NCI-H146 (cell line): ENCODE measurements around the gene EHD2.
"Not testable (repeated sequence)": the region's sequence is repeated elsewhere in the genome, so short reads cannot be mapped to it uniquely, and the experiment has no call there.

Source experiments
- DNase-seq: peaks from one replicate; lab custom pipeline; 2025; lab: John Stamatoyannopoulos, UW

EHD2 gene, protein sequence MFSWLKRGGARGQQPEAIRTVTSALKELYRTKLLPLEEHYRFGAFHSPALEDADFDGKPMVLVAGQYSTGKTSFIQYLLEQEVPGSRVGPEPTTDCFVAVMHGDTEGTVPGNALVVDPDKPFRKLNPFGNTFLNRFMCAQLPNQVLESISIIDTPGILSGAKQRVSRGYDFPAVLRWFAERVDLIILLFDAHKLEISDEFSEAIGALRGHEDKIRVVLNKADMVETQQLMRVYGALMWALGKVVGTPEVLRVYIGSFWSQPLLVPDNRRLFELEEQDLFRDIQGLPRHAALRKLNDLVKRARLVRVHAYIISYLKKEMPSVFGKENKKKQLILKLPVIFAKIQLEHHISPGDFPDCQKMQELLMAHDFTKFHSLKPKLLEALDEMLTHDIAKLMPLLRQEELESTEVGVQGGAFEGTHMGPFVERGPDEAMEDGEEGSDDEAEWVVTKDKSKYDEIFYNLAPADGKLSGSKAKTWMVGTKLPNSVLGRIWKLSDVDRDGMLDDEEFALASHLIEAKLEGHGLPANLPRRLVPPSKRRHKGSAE

DNA sequence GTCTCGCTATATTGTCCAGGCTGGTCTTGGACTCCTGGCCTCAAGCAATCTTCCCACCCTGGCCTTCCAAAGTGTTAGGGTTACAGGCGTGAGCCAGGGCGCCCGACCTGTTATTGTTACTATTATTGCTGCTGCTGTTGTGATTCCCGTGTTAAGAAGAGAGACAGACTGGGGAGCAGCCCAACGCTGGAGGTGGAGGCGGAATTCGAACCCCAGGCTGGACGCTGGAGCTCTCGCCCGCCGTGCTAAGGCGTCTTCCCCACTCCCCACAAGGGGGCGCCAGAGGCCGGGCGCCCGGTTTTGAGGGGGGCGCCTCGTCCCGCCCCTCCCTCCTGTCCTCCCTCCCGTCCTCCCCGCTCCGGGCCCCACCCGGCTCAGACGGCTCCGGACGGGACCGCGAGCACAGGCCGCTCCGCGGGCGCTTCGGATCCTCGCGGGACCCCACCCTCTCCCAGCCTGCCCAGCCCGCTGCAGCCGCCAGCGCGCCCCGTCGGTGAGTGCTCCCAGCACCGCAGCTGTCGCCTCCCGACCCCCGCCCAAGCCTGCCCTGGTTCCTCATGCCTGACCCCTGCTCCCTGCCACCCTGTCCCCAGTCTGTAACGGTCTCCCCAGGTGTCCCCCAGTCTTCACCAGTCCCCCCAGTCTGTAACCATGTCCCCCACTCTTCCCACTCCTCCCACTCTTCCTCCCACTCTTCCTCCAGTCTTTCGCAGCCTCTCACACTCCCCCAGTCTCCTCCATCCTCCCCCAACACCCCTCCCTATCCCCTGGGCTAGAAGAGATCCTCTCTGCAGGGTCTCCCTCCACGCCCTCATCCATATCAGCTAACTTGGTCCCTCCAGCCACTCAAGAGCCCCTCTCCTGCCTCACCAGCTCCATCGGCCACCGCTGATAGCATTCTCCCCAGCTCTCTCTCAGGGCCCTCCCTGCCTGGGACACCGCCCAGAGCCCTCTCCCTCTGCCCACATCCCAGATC is at the start of gene EHD2:
Gene EHD2, plus strand, starts transcription at position 377 of the 976 bp plus-strand sequence. CDS start 3,191 bp downstream, outside the sequence.
- peak; percentile 18 for DNase-seq

DNA sequence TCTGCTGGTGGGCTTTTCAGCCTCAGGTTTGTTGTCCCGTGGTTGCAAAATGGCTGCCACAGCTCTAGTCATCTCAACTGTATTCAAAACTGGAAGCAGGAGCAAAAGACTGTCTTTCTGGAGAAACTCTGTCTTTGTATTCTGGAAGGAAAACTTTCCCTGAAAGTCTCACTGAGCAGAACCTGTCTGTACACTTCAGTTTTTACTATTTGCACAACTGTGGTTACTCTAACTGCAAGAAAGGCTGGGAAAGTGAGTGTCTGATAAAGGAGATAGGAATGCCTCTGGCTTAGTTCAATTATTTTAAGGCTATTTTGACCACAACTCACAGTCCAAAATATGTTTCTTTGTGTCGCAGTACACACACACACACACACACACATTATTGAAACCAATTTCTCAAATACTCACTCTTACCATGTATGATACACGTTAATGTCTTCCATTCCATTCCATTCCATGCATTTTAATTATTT is 49.7 kb upstream of the EHD2 start:
- DNase-seq = no peak

DNA sequence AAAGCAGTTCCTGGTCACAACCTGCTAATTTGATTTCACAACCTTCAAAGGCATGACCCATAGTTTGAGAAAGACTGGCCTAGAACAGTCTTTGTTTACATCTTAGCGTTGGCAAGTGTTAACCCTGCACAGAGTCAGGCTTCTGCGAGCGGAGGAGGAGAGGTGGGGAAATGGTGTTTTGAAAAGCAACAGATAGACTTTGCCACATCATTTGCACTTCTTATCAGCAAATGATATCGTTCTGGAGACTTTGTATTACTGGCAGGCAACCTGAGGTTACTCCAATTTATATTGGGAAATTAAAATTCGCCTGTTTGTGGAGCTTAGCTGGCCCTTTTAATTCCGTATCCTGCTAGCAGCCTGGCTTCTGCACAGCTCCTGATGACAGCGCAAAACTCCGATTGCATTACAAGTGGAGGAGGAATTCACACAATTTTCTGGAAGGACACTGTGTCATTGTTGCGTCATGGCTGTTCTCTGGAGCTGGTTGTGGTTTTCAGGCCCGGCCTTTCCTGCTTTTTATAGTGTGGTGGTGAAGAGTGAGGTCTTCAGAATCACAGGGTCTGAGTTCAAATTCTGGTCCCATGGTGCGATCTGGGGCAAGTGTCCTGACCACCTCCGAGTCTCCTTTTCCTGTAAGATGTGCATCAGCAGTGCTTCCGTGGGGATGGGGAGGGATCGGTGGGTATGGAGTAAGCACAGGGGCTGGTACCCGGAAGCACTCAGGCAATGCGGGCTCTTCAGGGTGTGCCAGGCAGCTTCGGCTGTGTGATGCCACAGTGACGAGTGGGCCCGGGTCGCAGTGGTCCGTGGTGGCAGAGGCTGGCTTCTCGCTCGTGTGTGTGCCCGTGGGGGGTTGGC is 49.1 kb upstream of the EHD2 start:
- no peak for DNase-seq

DNA sequence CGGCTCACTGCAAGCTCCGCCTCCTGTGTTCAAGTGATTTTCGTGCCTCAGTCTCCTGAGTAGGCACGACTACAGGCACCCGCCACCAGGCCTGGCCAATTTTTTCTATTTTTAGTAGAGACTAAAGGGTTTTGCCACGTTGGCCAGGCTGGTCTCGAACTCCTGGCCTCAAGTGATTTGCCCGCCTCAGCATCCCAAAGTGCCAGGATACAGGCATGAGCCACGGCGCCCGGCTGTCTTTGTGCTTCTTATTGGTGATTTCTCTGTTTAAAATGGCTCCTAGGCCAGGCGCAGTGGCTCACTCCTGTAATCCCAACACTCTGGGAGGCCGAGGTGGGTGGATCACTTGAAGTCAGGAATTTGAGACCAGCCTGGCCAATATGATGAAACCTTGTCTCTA is 44.7 kb upstream of the EHD2 start:
- not testable (repeated sequence) for DNase-seq

DNA sequence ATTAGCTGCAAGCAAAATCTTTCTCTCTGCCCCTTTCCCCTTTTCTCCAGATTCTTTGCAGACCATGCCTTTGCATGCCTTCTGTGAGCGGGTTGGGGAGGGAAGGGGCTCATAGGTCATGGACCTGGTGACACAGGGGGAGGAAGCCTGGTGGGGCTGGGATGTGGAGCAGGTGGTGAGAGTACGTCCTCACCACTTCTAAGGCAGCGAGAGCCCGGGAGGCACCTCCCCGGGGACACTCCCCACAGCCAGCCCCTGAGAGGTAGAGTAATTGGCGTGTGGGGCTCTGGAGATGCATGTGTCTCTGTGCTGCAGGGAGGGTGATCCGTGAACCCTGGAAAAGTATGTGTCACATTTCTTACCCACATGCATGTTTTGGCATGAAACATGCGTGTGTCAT is 42.5 kb upstream of the EHD2 start:
- DNase-seq = no peak

DNA sequence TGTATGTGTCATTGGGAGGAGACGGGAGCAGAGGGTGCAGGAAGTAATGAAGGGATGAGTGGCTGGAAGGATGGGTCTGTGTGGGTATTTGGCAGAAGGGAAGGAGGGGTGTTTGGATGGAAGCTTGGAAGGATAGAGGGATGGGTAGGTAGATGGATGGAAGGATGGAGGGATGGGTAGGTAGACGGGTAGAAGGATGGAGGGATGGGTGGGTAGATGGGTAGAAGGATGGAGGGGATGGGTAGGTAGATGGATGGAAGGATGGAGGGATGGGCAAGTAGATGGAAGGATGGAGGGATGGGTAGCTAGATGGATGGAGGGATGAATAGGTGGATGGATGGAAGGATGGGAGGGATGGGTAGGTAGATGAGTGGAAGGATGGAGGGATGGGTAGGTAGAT is 41.7 kb upstream of the EHD2 start:
- no peak for DNase-seq

DNA sequence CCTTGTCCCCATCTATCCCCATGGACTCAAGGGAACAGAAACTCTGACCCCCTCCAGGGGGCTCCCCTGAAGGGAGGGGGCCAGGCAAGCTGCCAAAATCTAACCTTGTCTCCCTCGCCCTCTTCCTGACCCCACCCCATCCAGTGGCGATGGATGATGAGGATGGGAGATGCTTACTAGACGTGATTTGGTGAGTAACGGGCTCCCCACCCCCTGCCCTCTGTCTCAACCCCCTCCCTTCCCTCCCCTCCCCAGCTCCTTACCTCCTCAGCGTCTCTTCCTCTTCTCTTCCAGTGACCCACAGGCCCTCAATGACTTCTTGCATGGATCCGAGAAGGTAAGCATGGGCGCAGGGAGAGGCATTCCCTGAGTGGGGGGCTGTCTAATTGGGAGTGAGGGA is 39.8 kb upstream of the EHD2 start:
- DNase-seq = no peak

DNA sequence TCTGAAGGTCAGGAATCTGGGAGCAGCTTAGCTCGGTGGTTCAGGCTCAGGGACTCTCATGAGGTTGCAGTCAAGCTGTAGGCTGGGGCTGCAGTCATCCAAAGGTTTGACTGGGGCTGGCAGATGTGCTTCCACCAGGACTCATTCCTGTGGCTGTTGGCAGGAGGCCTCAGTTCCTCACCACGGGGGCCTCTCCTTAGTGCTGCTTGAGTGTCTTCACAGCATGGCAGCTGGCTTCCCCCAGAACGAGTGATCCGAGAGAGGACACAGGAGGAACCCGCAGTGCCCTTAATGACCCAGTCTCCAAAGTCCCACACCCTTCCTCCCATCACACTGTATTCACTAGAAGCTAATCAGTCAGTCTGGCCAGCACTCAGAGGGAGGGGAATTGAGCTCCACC is 38.7 kb upstream of the EHD2 start:
- no peak for DNase-seq

DNA sequence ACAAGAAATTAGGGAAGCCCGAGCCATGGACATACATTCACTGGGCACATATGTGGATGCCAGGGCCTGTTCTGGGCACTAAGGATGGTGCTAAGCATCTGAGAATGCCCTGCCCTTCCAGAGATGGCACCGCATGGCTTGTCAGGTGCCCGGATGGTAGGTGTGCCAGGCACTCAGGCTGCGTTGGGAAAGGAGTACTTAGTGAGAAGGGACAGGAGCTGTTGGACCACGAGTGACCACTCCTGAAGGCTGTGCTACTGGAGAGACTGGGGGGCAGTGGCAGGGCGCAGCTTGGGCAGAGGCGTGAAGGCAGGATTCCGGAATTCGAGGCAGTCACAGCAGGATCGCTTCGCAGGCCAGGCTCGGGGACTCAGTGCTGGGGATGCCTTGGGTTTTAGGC is 38.0 kb upstream of the EHD2 start:
- no peak for DNase-seq

DNA sequence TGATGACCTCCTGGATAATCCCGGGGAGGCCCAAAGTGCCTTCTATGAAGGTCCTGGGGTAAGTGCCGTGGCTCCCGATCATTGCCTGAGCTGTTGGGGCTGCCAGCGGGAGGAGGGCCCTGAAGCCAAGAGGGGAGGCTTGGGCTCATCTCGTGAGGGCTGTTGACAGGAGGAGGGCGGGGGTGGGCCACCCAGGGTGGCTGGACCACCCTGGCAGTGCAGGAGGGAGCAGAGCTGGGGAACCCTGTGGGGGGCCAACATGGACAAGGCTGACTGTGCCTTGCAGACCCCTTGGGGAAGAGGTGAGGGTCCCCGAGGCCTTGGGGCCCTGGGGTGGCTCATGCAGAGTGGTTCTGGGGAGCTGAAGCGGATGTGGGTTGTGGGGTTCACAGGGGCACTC is 37.4 kb upstream of the EHD2 start:
- no peak for DNase-seq

DNA sequence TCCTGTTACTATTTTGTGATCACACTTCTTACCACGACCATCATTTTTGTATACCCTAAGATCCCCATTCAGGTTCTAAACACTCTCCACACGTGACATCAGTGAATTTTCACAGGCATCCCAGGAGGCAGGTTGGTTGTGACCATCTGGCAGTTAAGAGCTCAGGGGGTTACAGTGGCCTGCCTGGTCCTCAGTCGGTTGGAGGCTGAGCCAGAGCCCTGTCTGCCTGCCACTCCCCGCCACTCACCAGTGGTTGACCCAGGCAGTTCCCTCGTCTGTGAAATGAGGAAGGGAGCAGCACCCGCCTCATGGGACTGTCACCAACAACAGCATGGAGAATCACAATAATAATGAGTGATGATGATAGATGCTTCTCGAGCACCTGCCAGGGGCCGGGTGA is 36.4 kb upstream of the EHD2 start:
- DNase-seq = no peak

DNA sequence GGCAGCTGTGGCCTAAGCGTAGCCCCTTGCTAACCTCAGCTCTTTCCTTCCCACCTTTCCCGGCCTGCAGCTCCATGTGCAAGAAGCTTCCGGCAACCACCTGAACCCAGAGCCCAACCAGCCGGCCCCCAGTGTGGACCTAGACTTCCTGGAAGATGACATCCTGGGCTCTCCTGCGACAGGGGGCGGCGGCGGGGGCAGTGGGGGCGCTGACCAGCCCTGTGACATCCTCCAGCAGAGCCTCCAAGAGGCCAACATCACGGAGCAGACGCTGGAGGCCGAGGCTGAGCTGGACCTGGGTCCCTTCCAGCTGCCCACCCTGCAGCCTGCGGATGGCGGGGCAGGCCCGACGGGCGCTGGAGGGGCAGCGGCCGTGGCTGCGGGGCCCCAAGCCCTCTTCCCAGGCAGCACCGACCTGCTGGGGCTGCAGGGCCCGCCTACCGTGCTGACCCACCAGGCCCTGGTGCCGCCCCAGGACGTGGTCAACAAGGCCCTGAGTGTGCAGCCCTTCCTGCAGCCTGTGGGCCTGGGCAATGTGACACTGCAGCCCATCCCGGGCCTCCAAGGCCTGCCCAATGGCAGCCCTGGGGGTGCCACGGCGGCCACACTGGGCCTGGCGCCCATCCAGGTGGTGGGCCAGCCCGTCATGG is 33.8 kb upstream of the EHD2 start:
- no peak for DNase-seq

DNA sequence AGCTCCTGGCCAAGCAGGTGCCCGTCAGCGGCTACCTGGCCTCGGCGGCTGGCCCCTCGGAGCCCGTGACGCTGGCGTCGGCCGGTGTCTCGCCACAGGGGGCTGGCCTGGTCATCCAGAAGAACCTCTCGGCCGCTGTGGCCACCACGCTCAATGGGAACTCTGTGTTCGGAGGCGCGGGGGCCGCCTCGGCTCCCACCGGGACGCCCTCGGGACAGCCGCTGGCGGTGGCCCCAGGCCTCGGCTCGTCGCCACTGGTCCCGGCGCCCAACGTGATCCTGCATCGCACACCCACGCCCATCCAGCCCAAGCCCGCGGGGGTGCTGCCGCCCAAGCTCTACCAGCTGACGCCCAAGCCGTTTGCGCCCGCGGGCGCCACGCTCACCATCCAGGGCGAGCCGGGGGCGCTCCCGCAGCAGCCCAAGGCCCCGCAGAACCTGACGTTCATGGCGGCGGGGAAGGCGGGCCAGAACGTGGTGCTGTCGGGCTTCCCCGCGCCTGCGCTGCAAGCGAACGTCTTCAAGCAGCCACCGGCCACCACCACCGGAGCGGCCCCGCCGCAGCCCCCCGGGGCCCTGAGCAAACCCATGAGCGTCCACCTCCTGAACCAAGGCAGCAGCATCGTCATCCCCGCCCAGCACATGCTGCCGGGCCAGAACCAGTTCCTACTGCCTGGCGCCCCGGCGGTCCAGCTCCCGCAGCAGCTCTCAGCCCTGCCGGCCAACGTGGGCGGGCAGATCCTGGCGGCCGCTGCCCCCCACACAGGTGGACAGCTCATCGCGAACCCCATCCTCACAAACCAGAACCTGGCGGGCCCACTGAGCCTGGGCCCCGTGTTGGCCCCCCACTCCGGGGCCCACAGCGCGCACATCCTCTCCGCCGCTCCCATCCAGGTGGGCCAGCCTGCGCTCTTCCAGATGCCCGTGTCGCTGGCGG is 33.0 kb upstream of the EHD2 start:
- no peak for DNase-seq

DNA sequence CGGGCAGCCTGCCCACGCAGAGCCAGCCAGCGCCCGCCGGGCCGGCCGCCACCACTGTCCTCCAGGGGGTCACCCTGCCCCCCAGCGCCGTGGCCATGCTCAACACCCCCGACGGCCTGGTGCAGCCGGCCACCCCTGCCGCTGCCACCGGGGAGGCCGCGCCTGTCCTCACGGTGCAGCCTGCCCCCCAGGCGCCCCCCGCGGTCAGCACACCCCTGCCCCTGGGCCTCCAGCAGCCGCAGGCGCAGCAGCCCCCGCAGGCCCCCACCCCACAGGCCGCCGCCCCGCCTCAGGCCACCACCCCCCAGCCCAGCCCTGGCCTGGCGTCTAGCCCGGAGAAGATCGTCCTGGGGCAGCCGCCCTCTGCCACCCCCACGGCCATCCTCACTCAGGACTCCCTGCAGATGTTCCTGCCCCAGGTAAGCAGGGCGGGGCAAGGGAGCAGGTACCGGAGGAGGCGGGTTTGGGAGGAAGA is 32.3 kb upstream of the EHD2 start:
- DNase-seq = no peak

DNA sequence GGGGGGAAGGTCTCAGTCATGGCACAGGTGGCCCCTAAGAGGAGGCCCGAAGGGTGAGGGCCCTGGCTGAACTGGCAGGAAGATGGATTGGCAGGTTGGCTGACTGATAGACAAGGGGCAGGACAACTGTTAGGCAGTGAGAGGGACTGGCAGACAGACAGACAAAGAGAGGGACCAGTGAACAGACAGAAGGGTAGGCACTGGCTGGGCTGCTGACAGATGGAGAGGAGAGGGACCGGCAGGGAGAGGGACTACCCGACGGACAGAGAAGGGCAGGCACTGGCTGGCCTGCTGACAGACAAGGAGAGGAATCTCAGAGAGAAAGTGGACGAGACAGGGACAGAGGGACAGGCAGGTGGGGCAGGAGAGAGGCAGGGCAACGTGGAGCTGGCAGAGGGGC is 31.8 kb upstream of the EHD2 start:
- DNase-seq = no peak

DNA sequence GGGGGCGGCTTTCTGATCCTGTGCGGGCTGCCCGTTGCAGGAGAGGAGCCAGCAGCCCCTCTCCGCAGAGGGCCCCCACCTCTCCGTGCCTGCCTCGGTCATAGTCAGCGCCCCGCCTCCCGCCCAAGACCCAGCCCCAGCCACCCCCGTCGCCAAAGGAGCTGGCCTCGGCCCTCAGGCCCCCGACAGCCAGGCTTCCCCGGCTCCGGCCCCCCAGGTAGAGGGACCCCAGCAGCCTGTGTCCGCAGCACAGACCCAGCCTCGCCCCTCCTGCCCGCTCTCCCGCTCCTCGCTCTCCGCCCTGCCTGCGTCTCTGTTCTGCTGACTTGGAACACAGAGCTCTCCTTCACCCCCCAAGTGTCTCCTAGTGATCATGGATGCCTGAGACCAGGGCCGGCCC is 31.3 kb upstream of the EHD2 start:
- no peak for DNase-seq

DNA sequence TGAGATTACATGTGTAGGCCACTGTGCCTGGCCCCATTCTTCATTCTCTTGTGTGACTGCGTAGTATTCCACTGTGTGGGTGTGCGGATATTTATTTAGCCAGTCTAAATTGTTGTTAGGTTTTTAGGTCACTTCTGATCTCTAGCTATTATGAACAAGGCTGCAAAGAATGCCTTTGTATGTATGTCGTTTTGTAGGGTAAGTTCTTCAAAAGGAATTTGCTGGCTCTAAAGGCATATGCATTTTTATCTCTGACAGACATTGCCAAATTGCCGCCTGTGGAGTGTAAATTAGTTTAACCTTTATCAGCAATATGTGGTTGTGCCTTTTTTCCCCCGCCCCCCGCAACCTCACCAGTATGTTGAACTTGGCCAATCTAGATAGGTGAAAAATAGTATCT is 30.3 kb upstream of the EHD2 start:
- no peak for DNase-seq

DNA sequence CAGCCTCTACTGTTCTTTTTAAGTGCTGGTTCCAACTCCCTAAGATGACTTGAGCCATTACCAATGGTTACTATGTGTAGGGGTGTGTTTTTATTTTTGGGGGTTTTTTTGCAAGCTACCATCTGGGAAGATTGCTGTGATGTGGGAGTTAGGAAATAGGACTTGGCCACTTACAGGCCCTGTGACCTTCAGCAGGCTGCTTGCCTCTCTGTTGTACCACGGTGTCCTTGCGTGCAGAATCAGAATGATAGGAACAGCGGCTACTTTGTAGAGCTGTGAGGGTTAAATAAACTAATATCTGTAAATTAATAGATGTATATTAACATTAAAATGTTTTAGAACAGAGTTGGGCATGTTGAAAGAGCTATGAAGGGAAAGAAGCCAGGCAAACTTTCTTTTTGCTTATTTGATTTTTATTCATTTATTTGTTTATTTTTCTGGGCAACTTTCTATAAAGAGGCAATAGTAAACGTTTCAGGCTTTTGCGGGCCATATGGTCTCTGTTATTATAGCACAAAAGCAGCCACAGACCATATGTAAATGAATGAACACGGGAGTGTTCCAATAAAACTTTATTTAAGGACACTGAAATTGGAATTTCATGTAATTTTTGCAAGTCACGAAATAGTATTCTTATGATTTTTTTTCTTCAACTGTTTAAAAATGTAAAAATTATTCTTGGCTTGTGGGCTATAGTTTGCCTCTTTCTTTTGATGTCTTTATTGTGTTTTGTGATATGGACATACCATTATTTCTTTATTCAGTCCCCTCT is 26.4 kb upstream of the EHD2 start:
- no peak for DNase-seq

DNA sequence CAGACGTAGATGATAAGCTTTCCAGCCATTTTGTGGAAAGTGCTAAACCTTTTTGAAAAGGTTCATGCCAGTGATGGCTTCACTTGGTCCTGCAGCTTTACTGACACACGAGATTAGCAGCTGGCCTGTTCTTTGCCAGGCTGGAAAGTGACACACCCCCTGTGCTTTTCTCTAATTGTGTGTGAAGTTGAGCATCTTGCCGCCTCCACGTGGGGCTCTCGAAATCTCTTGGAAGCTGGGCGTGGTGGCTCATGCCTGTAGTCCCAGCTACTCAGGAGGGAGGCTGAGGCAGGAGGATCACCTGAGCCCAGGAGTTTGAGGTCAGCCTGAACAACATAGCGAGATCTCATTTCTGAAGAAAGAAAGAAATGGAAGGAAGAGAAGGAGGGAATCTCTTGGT is 25.3 kb upstream of the EHD2 start:
- DNase-seq = no peak
